ENCODE data around the gene ZFHX2.
"Not testable (repeated sequence)": the region's sequence is repeated elsewhere in the genome, so short reads cannot be mapped to it uniquely, and the experiment has no call there.

The ZFHX2 gene

GRCh38 chr14:23551266-23552028, at the start of gene ZFHX2:
Gene ZFHX2, minus strand, starts transcription at chr14:23551765. Its CDS starts 16,440 bp downstream, at chr14:23535325.
- no peak for FAIRE-seq

- no peak for FAIRE-seq
Measured at GRCh38 chr14:23600806-23601205, 49.2 kb upstream of the ZFHX2 start.

DNA sequence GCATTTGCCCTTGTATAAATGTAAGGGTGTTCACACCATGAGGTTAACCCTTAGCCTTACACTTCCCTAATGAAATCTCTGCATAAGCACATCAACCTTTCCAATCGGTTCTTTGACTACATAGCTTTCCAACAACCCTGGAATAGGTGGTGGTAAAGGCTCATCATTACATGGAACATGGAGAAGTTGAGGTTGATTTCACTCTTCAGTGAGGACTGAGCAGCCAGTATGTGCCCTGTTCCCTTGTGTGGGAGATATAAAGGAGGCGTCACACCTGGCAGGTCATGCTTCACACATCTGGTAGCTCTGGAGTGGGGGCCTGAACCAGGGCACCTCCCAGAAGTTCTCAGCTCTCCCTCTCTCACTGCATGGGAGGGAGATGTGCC, 48.8 kb upstream of the ZFHX2 start:
- no peak for FAIRE-seq

DNA sequence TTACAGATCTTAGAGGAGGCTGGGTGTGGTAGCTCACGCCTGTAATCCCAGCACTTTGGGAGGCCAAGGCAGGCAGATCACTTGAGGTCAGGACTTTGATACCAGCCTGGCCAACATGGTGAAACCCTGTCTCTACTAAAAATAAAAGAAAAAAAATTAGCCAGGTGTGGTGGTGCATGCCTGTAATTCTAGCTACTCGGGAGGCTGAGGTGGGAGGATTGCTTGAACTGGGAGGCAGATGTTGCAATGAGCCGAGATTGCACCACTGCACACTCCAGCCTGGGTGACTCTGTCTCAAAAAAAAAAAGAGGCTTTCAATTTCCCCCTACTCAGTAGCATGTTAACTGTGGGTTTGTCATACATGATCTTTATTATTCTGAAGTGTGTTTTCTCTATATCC, 42.6 kb upstream of the ZFHX2 start:
- not testable (repeated sequence) for FAIRE-seq

GRCh38 chr14:23590198-23590597, 38.6 kb upstream of the ZFHX2 start:
- FAIRE-seq = no peak

DNA sequence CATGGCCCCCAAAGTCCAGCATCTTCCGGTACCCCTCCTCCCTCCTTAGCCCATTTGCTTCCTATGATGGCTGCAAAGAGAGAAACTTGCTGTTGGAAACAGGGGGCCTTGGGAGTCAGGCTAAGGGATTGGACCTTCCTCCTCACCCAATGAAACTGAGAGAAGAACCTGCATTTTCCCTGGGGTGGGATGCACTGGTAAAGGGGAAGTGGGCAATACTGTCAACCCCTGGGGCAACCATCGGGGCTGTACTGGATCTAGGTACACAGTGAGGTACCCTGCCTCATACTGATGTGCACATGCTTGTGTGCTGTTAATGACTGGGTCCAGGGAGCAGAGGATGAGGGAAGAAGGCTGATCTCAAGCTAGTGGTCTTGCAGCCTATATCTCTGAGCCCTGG, 38.0 kb upstream of the ZFHX2 start:
- FAIRE-seq = no peak

DNA sequence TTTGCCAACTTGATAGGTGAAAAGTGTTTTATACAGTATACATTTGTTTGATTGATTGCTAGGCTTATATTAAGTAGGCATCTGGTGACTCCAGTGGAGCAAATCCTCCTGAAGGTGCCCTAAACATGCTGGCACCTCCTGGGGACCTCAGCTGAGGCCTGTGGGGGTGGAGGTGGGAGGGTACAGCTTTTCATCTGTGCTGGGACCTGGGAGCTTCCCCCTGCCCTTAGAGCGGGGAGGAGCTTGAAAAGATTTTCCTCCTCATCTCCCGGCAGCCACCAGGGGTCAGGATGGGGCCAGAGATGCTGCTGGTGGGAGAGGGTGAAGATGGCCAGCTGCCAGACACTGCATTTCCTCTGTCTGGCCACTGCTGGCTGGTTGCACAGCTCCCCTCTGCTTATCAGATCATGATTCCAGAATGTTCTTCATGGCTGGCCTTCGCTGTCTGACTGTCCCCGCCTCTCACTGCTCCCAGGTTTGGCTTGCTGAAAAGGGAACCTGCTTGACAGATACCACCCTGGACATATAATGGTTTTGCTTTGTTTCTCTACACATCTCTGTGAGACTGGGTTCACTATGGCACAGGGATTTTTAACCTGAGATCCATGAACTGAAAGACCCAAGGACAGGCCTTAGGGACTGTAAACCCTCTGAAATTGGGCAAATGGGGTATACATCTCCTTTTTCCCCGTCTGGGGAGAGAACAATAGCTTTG, 37.5 kb upstream of the ZFHX2 start:
- no peak for FAIRE-seq

GRCh38 chr14:23584527-23585203, 33.1 kb upstream of the ZFHX2 start:
- not testable (repeated sequence) for FAIRE-seq

- not testable (repeated sequence) for FAIRE-seq
Measured at GRCh38 chr14:23583761-23584526, 32.4 kb upstream of the ZFHX2 start.

- FAIRE-seq = no peak
Measured at GRCh38 chr14:23582906-23583760, 31.6 kb upstream of the ZFHX2 start.

- FAIRE-seq = no peak
Measured at GRCh38 chr14:23580948-23581281, 29.4 kb upstream of the ZFHX2 start.

GRCh38 chr14:23580152-23580926, 28.8 kb upstream of the ZFHX2 start:
- FAIRE-seq = no peak

- no peak for FAIRE-seq
Measured at GRCh38 chr14:23579739-23580138, 28.2 kb upstream of the ZFHX2 start.

DNA sequence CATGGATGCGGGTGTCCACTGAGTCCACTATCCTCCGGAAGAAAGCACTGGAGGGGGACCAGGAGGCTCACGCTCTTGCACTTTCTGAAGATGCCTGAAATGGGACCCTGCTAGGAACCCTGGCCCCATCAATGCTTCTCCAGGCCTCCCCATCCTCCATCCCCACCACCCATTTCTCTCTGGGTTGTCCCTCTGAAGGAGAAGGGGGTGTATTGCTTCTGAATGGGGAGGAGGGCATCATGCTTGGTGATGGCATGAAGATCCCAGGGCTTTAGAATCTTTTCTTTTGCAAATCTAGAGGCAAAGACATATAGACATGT, 27.7 kb upstream of the ZFHX2 start:
- no peak for FAIRE-seq

GRCh38 chr14:23578560-23579310, 27.2 kb upstream of the ZFHX2 start, which contains the start of gene JPH4:
Gene JPH4, minus strand, starts transcription at chr14:23578790. Its CDS starts 1,337 bp downstream, at chr14:23577453.
- no peak for FAIRE-seq

DNA sequence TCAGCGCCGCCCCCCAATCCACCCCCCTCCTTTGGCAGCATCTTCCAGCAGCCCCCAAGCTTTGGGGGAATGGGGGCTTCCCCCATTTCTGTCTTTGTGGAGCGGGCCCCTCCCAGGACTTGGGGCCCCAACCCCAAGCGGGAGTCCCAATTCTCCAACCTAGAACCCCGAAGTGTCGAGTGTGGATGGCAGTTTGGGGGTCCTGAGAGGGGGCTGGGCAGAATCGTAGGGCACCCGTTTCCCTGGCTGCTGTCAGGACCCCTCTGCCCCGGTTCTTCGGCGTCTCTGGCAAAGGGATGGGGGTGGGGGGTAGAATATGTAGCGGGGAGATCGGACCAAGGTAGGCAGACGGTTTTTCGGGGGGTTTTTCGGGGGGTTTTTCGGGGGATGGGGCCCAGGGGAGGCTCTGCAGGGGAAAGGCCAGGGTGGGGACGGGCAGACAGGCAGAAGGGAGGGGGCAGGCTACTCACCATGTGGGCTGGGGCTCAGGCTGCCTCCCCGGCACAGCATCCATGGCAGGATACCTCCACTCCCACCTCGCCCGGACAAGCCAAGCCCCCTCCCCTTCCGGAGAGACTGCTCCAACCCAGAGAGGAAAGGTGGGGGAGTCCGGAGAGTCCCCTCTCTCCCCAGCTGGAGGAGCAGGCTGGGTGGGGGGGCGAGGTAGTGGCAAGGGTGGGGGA, 26.3 kb upstream of the ZFHX2 start:
- no peak for FAIRE-seq

- no peak for FAIRE-seq
Measured at GRCh38 chr14:23577004-23577681, 25.6 kb upstream of the ZFHX2 start.

- no peak for FAIRE-seq
Measured at GRCh38 chr14:23573384-23574015, 21.9 kb upstream of the ZFHX2 start.

DNA sequence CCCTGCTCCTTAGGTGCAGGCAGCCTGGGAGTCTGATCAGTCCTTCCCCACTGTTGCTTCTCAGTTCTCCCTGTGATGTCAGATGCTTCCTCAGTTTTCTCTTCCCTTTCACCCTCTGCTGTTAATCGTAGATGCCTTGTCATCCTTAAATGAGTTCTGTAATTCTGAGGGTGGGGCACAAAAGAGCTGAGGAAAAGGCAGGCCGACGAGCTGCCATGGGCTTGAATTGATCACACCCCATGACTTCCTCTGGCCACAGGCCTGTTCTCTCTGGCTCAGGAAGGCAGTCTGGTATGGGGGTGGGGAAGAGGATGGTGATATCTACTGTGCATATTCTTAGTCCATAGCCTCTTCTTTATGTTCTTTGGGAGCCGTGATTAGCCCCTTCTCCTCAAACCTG, 21.3 kb upstream of the ZFHX2 start:
- no peak for FAIRE-seq
